Midbrain (tissue), 1 donor: ENCODE data around the gene CCDC169.
A peak's percentile ranks its signal among the peaks of the same experiment; 100 is the strongest.
"Not testable (repeated sequence)": the region's sequence is repeated elsewhere in the genome, so short reads cannot be mapped to it uniquely, and the experiment has no call there.

Source experiments
- DNase-seq: peaks from one replicate; lab custom pipeline; 2025; lab: John Stamatoyannopoulos, UW

Gene CCDC169

GRCh38 chr13:36297366-36298338 lies at the start of gene CCDC169:
CCDC169 (minus strand) TSS chr13:36297814; CDS start chr13:36297719, 95 bp downstream.
- peak; percentile 72 for DNase-seq

GRCh38 chr13:36346222-36347083 lies 48.8 kb upstream of the CCDC169 start, which contains the start of gene SPART:
SPART (minus strand) TSS chr13:36346394; CDS start chr13:36335830, 10,564 bp downstream.
- DNase-seq, result peak; percentile 96

DNA sequence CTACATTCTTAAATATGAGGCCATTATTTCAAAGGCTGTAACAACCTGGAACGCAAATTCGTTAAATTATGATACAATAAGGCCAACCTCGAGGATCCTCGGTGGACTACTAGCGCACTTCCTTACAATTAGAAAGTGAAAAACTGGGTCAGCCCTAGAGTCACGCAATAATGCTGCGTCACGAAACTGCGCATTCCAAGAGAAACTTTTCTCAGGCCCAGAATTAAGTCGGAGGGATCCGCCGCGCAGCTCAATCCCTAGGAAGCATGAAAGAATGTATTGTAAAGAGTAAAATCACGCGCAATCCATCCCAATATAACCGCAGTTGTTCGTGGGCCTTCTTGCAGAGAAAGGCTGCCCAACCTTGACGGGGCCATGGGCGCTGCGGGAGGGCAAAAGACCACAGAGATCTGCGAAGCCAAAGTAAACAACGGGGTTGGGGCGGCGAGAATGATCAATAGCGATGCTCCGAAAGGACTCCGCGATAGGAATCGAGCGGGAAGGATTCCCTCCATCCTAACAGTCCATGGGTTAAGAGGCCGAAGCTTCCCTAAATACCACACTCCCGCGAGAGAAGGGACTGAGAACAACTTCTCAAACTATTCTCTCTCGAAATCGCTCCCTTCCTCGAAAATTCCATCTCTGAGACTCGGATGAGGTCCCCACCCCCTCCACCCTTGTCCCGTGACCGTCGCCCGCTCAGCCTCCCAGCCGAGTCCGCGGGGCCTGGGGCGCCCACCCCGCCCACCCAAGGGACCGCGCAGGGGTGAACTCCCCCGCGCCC lies 48.0 kb upstream of the CCDC169 start:
- DNase-seq, result peak; percentile 80

GRCh38 chr13:36344886-36345437 lies 47.3 kb upstream of the CCDC169 start:
- peak; percentile 62 for DNase-seq

DNA sequence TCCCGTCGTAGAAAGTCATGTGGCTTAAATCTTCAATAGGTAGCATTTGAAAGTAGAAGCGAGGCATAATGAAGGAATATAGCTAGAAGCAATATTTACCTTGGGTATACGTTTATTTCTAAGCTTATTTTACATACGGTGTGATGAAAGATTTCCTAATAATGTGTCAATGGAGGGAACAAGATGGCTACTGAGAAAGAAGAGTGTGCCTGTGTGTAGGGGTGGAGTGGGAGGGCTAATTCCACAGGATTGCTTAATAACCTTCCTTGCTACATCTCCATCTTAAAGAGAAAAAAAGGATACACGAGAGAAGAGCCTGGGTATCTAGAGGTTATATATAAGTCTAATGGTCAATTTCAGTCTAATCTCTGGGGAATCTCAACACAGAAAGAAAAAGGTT lies 46.6 kb upstream of the CCDC169 start:
- DNase-seq, result no peak

DNA sequence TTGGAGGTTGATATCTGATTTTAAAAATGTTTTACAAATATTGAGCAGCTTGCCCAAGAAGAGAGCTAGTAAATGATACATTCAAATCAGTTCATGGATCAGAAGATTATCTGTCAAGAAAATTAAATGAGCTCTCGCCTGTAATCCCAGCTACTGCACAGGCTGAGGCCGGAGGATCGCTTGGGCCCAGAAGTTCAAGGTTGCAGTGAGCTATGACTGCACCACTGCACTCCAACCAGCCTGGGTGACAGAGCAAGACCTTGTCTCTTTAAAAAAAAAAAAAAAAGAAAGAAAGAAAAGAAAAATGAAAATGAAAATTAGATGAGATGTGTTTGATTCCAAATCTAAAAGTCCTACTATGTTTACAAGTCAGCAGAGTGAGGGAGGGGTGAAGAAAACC lies 46.2 kb upstream of the CCDC169 start:
- no peak for DNase-seq

DNA sequence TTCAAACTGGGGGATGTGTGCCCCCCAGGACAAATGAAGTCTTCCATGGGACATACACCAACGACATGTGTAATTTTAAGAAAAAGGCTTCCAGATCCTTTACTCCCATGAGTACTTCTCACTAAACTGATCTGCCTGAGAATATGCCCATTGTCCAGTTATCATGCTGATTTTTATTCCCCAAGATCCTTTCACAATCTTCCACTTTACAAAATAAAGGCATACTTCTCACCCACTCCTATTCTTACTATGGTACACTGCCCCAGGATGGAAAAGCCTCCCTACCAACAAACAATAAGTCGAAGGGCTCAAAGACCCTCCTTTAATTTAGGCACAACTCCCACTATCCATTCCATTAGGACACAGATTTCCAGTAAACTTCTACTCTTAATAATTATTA lies 45.1 kb upstream of the CCDC169 start:
- no peak for DNase-seq

- DNase-seq, result no peak
Observed at GRCh38 chr13:36341718-36342117, 44.1 kb upstream of the CCDC169 start.

GRCh38 chr13:36339600-36340155 lies 42.1 kb upstream of the CCDC169 start:
- no peak for DNase-seq

- DNase-seq, result no peak
Observed at GRCh38 chr13:36337938-36338641, 40.5 kb upstream of the CCDC169 start.

- DNase-seq, result no peak
Observed at GRCh38 chr13:36332986-36333385, 35.4 kb upstream of the CCDC169 start.

GRCh38 chr13:36332255-36332654 lies 34.6 kb upstream of the CCDC169 start:
- DNase-seq, result not testable (repeated sequence)

GRCh38 chr13:36331280-36331679 lies 33.7 kb upstream of the CCDC169 start:
- DNase-seq, result no peak

- no peak for DNase-seq
Observed at GRCh38 chr13:36329361-36329760, 31.7 kb upstream of the CCDC169 start.

DNA sequence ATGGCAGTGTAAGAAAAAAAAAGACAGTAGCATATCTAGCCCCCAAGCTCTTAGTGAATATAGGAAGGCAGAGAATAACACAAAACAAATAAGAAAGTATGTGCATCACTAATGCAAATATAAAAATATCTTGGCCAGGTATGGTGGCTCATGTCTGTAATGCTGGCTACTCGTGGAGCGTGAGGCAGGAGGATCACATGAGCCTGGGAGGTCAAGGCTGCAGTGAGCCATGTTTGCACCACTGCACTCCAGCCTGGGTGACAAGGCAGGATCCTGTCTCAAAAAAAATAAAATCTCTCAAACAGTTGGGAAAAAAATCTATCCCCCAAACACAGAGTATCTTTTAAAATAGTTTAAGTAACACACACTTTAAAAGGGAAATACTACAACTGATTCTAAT lies 31.2 kb upstream of the CCDC169 start:
- DNase-seq, result no peak

DNA sequence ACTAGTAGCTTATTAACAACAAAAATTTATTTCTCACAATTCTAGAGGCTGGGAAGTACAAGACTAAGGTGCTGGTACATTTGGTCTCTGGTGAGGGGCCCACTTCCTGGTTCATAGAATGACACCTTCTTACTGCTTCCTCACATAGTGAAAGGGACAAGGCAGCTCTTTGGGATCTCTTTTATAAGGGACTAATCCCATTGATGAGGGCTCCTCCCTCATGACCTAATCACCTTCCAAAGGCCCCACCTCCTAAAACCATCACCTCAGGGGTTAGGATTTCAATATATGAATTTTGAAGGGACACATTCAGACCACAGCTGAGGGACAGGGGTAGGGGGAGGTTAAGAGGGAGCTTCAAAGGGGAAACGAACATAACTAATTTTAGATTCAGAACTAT lies 28.3 kb upstream of the CCDC169 start:
- DNase-seq, result no peak

- DNase-seq, result not testable (repeated sequence)
Observed at GRCh38 chr13:36324881-36325280, 27.3 kb upstream of the CCDC169 start.

DNA sequence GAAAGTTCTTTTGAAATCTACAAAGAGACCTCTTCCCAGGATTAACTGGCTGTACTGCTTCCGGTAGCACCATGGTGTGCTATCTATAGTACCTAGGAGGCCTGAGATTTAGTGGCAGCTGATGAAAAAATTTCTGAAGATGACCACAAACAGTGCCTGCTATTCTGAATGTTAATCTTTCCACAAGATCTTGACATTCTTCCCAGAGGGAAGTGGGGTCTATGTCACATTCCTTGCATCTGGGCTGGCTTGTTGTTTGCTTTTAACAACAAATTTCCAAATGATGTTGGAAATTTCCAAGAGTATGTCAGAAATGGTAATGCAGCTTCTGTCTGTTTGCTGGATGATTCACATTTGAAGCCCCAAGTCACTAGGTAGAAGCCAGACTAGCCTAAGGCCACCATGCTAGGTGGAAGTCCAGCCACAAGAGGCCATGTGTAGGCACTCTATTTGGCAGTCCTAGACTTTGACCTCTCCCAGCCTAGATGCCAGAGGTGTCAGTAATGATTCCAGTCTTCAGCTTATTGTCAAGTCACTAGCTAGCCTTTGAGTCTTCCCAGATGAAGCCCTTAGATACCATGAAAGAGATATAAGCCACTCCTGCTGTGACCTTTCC lies 26.4 kb upstream of the CCDC169 start:
- DNase-seq, result no peak

DNA sequence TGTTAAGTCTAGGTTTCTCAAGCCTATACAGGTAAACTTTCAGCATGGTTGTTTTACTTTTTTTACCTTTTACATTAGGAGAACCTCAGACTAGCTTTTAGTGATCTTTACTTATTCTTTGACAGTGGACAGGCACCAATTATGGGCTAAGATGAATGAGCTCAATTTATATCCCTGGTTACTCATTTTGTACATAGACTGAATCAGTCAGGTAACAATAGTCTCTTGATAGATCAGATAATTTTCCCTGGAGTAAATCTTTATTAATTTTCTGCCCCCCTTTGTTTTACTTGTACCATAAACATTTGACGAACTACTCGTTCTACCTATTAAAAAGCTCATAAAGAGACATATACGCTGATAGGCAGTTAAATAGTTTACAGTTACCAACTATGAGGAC lies 25.8 kb upstream of the CCDC169 start:
- no peak for DNase-seq

GRCh38 chr13:36319793-36320192 lies 22.2 kb upstream of the CCDC169 start:
- not testable (repeated sequence) for DNase-seq
